RWPE2 (cell line): ENCODE measurements around the gene MRPL4.
A peak's percentile ranks its signal among the peaks of the same experiment; 100 is the strongest.

Source experiments
- ATAC-seq: fragments of 200-7000 bp; cut with Tn5 transposase; 3 replicates; pipeline ENCODE4 v1.9.1; 2021; ENCODE audit warnings: low read depth
- DNase-seq: peaks from one replicate; pipeline ENCODE4 v3.0.0-alpha.2; 2020; ENCODE audit warnings: low spot score
- H3K27ac ChIP-seq: fragments of 450-650 bp; 2 replicates; pipeline ENCODE4 v1.5.1; 2017; ENCODE audit warnings: mild to moderate bottlenecking; ENCODE audit not compliant: poor library complexity, severe bottlenecking
- H3K27me3 ChIP-seq: fragments of 250-450 bp; sonication (Bioruptor Pico); 2 replicates; pipeline ENCODE4 v1.5.1; 2021; ENCODE audit warnings: mild to moderate bottlenecking, moderate library complexity; ENCODE audit not compliant: insufficient read depth, poor library complexity, severe bottlenecking
- H3K36me3 ChIP-seq: fragments of 250-450 bp; sonication (Bioruptor Pico); 2 replicates; pipeline ENCODE4 v1.5.1; 2020; ENCODE audit warnings: low read depth, mild to moderate bottlenecking, moderate library complexity
- H3K4me1 ChIP-seq: fragments of 250-450 bp; sonication (Bioruptor Pico); 2 replicates; pipeline ENCODE4 v1.5.1; 2021; ENCODE audit warnings: mild to moderate bottlenecking, moderate library complexity; ENCODE audit not compliant: insufficient read depth, poor library complexity, severe bottlenecking
- H3K4me3 ChIP-seq: fragments of 250-450 bp; sonication (Bioruptor Pico); 2 replicates; pipeline ENCODE4 v1.5.1; 2021; ENCODE audit warnings: mild to moderate bottlenecking, moderate library complexity; ENCODE audit not compliant: severe bottlenecking
- H3K9me3 ChIP-seq: fragments of 250-450 bp; sonication (Bioruptor Pico); 2 replicates; pipeline ENCODE4 v1.5.1; 2021; ENCODE audit warnings: mild to moderate bottlenecking, moderate library complexity; ENCODE audit not compliant: severe bottlenecking
- CTCF ChIP-seq: fragments of 450-650 bp; IDR thresholded peaks from one replicate; pipeline ENCODE4 v1.5.1; 2017; ENCODE audit warnings: mild to moderate bottlenecking, moderate library complexity; ENCODE audit not compliant: poor library complexity, severe bottlenecking

MRPL4 gene

GRCh38 chr19:10286803-10287737 lies 35.1 kb downstream of the MRPL4 start, which contains the start of gene ICAM4:
TSS of gene ICAM4 (plus strand) at chr19:10286955. CDS start at chr19:10287013, 58 bp downstream.
- no peak for TF ChIP-seq CTCF
- H3K36me3 ChIP-seq: no peaks in the 10 kb centered on the region
- H3K4me3 ChIP-seq: no peak within 1 kb of the TSS
- peaks cover 26% of the 10 kb centered on the region for H3K4me1 ChIP-seq
- DNase-seq (no peak), ATAC-seq (no peak)
- H3K9me3 ChIP-seq: no peaks in the 10 kb centered on the region
- H3K27ac ChIP-seq: peak within 1 kb of the TSS; percentile 45
- H3K27me3 ChIP-seq: no peaks in the 10 kb centered on the region

- no peaks in the 10 kb centered on the region for H3K9me3 ChIP-seq
- no peak for TF ChIP-seq CTCF
- DNase-seq (peak; percentile 81), ATAC-seq (peak; percentile 60)
- H3K4me3 ChIP-seq: peak overlapping the region; percentile 47
- peaks cover 18% of the 10 kb centered on the region for H3K4me1 ChIP-seq
- H3K36me3 ChIP-seq: peaks cover 7% of the 10 kb centered on the region; the same call in 1 of the 2 replicates
- peak overlapping the region; percentile 61 for H3K27ac ChIP-seq
- no peaks in the 10 kb centered on the region for H3K27me3 ChIP-seq
Observed at GRCh38 chr19:10288662-10289166, 36.7 kb downstream of the MRPL4 start.

GRCh38 chr19:10289167-10289835 lies 37.3 kb downstream of the MRPL4 start:
- Histone ChIP-seq H3K27ac (peak overlapping the region; percentile 61), H3K4me3 (peak overlapping the region; percentile 47), H3K4me1 (peaks cover 18% of the 10 kb centered on the region), H3K9me3 (no peaks in the 10 kb centered on the region), H3K27me3 (no peaks in the 10 kb centered on the region), H3K36me3 (peaks cover 7% of the 10 kb centered on the region; the same call in 1 of the 2 replicates)
- DNase-seq (peak; percentile 86), ATAC-seq (peak; percentile 42)
- TF ChIP-seq CTCF: no peak

GRCh38 chr19:10289836-10290356 lies 37.9 kb downstream of the MRPL4 start, which contains the start of gene ICAM5:
TSS of gene ICAM5 (plus strand) at chr19:10289952. CDS start at chr19:10290044, 92 bp downstream.
- H3K9me3 ChIP-seq: no peaks in the 10 kb centered on the region
- H3K4me3 ChIP-seq: peak within 1 kb of the TSS; percentile 47
- peak within 1 kb of the TSS; percentile 61 for H3K27ac ChIP-seq
- peaks cover 18% of the 10 kb centered on the region for H3K4me1 ChIP-seq
- no peak for TF ChIP-seq CTCF
- ATAC-seq (peak; percentile 36), DNase-seq (peak; percentile 70)
- no peaks in the 10 kb centered on the region for H3K27me3 ChIP-seq
- peaks cover 7% of the 10 kb centered on the region; the same call in 1 of the 2 replicates for H3K36me3 ChIP-seq
